HG03060 (cell line): ENCODE results near the gene CYP26A1.

ENCODE experiments used
- ATAC-seq: cut with Tn5 transposase; IDR thresholded peaks from one replicate; pipeline ENCODE4 v1.9.1; 2021; ENCODE audit warnings: low read depth, moderate number of reproducible peaks; ENCODE audit not compliant: unreplicated experiment

CYP26A1 gene

DNA sequence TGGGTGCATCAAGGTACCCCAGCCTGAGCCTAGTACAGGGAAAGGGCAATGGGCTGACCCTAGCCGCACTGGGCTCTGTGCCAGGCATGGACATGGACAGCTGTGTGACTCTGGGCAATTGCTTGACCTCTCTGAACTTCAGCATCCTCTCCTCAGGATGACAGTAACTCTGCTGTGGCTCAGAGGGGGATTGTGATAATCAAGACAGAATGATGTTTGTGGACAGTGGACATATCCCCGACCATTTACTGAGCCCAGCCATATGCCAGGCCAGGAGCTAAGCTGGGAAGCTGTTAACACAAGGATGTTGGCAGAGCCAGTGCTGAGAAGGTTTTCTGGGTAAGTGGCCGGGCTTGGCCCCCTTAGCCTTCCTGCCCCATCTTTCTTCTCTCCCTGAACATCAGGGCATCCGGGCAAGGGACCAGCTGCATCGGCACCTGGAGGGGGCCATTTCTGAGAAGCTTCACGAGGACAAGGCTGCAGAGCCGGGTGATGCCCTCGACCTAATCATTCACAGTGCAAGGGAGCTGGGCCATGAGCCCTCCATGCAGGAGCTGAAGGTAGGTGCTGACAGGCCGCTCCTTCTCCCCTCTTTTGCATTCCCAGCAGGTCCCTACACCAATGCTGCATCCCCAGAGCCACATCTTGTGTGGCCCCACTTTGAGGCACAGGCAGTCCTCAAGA, 9.6 kb upstream of the CYP26A1 start:
- no peak for ATAC-seq

DNA sequence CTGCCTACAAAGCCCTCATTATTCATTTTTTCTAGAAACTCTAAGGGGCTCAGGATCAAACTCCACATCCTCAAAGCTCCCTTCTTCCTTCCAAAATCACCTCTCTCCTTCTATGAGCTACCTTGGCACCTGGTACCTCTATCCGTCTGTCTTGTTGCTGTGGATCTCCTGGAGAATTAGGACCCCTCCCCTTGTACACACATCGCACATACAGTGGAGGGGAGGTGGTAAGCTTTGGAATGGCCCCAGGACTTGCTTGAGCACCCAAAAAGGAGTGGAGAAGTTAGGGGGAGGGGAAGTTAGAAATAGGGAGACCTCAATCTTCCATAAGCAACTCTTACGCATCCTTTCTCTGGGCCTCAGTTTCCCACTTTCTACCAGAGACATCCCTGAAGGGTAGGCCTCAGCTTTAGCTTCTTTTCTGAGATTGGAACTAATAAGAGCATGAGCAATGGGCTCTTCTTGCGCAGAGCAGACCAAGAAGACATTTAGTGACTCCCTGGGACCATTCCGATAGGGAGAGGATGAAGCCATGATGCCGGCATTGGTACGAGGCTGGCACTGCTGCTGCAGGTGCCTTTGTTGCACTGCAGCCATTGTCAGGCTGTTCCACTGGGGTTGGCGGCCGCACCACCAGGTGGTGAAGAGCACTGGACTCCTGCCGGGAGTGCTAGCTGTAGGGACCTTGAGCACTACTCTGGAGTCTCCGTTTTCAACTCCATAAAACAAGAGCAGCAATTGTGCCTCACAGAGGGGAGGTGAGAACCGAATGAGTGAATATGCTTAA, 8.6 kb upstream of the CYP26A1 start:
- ATAC-seq, result no peak

DNA sequence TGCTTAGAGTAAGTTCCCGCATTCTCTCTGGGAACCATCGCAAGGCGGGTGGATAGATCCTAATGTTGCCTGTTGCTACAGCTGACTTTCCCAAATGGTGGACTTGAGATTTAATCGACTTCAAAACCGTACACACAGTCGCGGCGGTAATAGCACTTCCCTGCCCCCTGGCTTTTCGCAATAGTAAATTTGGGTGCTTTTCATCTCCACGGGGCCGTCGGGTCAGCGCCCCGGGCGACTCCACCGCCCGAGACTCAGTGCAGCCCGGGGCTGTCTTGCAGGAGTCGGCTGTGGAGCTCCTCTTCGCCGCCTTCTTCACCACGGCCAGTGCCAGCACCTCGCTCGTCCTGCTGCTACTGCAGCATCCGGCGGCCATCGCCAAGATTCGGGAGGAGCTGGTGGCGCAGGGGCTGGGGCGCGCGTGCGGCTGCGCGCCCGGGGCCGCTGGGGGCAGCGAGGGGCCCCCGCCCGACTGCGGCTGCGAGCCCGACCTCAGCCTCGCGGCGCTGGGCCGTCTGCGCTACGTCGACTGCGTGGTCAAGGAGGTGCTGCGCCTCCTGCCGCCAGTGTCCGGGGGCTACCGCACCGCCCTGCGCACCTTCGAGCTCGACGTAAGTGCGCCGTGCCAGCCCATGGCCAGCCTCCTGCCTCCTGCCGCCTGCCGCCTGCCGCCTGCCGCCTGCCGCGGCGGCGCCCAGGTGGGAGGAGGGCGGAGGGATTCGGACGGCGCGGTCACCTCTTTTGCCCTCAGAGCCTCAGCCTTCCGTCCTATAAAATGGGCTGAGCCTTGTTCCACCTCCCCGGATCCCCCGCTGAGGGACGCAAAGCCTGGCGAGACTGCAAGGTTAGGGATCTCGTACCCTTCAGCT, 7.8 kb upstream of the CYP26A1 start:
- no peak for ATAC-seq

- no peak for ATAC-seq
Observed at GRCh38 chr10:93066544-93066913, 7.2 kb upstream of the CYP26A1 start.

DNA sequence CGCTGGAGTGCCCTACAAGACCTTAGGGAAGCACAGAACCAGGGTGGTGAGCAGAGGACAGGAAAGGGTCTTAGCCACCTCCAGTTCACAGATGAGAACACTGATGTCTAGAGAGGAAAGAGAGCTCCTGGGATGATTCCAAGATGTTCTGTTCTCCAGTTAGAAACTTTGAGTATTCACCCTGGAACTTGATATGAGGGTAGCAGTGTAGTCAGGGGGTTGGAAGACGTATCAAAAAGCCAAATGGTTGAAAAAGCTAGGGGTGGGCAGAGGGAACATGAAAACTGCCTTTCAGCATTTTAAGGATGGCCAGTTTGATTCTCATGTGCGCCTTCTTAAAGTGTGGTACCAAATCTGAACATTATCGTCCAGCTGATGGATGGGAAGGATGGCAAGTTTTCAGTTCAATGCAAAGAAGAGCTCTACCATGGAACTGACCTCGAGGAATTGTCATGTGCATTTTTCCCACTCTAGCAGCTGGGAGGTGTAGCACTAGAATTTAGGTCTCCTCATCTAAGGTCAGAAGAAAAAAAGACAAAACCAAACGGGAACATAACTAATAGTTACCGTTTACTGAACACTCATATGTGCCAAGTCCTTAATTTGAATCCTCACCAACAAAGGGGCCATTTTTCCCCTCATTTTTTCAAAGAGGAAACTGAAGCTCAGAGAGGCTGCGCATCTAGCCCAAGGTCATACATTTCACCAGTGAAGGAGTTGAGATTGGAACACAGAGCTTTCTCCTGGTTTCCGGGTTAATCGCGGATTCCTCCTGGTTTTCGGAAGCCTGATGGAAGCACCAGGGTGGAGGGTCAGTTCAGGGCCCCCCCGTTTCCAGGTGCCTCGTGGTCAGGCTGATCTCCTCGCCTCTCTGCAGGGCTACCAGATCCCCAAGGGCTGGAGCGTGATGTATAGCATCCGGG, 6.0 kb upstream of the CYP26A1 start:
- no peak for ATAC-seq

DNA sequence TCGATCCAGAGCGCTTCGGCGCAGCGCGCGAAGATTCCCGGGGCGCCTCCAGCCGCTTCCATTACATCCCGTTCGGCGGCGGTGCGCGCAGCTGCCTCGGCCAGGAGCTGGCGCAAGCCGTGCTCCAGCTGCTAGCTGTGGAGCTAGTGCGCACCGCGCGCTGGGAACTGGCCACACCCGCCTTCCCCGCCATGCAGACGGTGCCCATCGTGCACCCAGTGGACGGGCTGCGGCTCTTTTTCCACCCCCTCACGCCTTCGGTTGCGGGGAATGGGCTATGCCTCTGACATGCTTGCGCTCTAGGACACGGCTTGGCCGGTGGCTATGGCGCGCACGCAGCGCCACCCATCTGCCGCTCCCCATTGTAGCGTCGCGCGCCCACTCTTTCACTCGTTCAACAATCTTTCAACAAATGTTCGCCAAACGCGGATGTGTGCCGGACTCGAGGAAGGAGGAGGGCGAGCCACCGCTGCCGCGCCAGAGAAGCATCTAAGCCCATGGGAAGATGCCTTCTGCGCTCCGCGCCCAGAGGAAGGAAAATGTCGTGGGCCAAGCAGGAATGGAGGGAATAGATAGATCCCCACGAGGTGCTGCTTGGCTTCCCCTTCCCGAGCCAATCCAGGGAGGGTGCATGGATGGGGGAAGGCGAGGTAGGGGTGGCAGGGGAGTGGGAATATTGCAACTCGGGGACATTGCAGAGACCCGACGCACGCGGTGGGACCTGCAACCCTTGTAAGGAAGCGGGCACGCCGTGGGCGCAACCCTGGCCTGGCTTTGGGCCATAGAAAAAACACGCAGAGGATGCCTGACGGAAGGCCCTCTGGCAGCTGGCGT, 5.1 kb upstream of the CYP26A1 start:
- no peak for ATAC-seq

GRCh38 chr10:93069245-93069561, 4.5 kb upstream of the CYP26A1 start:
- ATAC-seq, result no peak

DNA sequence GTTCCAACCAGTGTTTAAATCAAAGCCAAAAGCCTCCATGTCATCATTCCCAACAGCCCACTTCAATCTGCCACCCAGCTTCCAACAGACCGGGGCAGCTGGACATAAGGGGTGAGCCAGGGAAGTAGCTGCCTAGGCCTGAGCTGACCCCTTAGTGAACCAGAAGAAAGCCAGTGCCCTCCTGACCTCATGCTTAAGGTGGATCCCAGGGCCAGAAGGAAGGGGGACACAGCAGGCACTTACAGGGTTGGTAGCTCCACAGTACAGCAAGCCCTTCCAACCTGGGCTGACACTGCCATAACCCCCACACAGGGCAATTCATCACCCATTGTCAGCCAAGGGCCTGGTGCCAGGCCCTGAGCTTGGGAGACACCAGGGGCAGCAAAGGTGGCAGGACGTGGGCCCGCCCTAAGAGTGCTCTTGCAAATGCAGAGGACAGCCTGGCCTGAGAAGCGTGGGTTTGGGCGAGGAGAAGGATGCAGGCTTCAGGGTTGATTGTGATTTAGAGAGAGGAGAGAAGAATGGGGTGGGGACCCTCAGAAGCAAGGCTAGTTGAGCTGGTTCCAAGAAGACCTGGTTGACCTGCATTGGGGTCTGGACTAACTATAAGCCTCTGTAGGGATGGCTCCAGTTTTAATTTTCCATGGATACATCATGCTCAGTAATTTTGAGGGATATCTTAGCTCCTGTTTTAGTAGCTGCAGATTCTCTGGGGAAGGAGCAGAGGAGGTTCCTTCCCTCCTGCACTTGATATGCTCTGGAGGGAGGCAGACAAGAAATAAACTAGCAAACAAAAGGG, 3.1 kb upstream of the CYP26A1 start:
- no peak for ATAC-seq

GRCh38 chr10:93071177-93071472, 2.6 kb upstream of the CYP26A1 start:
- no peak for ATAC-seq

DNA sequence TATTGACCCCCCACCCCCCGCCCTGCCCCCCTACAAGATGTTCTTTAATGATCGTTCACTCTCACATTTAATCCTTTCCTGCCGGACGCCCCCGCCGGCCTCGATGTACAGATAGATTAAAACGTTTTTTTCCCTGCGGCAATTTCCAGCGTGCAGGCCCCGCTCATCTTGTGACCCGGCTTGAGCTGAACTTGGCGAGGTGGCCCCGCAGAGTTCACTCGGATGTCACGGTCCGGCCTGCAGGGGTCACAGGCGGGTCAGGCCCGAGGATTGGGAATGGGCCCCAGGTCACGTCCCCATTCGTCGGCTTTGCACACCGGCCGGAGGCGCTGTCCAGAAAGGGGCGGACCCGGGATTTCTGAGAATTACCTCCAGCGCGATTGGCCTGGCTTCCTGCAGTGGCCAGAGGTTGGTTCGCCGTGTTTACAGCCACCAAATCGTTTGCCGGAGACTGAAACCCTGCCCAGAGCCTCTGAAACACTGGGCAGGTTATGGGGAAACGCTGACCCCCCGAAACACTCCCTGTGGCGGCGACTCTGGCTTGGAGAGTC, 1.9 kb upstream of the CYP26A1 start:
- ATAC-seq, result no peak

GRCh38 chr10:93072225-93072712, 1.4 kb upstream of the CYP26A1 start:
- ATAC-seq, result no peak

DNA sequence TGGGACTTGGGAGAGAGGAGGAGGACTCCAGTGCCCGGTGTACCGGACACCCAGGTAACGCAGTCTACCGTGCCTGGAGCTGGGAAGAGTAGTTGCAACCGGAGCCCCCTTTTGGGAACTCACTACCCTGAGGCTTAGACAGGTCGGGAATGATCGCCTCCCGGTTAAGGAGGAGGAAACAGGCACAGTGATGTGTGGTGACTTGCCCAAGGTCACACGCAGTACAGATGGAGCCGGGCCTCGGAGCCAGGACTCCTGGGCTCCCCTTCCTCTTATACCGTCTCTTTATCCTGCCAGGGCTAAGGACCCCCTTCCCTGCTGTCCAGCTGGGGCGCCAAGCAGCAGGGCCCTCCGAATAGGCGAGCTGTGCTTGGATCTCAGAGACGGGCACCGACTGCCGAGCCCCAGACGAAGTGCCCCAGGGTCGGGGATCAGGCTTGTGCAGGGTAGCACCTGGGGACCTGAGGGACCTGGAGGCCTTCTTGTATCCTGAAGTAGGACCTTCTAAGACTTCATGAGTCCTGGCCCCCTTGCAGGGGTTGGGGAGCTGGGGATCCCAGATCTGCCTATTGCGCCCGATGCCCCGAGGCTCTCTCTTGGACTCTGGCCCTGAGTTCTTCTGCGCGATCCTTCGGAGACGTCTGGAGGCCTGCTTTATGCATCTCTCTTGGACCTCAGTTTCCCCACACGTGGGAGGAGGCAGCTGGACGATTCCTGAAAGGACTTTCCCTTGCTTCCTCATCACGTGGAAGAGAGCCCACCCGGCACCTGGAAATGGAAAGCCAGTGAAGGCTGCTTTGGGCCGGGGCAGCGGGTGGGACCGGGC, 767 bp upstream of the CYP26A1 start:
- ATAC-seq, result no peak

DNA sequence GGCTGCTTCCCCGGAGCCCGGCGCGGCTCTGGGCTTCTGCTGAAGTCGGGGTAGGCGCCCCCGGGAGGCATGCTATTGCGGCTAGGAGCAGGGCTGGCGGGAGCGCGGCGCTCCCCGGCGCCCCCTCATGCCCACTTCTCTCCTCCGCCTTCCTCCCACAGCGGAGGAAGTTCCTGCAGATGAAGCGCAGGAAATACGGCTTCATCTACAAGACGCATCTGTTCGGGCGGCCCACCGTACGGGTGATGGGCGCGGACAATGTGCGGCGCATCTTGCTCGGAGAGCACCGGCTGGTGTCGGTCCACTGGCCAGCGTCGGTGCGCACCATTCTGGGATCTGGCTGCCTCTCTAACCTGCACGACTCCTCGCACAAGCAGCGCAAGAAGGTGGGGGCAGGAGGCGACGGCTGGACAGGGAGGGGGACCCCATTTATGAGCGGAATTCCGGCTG, 479 bp downstream of the CYP26A1 start:
- no peak for ATAC-seq

- ATAC-seq, result no peak
Observed at GRCh38 chr10:93074597-93075368, 1.1 kb downstream of the CYP26A1 start.

DNA sequence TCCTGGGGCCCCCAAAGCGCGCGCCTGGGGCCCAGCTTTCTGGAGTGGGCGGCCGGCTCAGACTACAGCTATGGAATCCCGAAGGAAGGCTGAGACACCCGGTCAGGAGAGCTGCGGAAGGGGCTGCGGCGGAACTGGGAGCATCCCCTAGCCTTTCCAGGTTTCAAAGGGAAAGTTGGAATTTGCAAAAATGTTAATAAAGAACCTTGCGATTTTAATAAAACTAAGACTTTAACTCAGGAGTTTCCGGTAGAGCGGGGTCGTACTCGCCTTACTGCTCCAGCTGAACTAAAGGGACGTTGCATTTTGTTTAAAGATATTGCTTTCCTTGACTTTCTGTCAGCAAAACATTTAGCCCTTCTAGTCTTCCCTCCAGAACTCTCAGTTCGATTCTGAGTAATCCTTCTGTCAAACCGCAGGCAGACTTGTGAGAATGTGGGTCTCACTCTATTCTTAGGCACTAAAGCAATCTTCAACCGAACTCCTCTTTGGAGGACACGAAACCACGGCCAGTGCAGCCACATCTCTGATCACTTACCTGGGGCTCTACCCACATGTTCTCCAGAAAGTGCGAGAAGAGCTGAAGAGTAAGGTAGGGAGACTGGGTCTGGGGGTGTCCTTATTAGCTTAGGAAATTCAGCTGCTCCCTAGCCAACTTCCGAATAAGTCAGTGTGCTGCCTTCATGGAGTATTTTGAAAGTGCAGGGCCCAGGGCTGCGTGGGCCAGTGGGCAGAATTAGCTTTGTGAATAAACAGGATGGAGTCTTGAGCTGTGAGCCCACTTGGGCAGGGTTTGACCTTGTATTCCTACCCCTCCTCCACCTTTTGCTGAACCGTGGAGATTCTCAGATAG, 1.9 kb downstream of the CYP26A1 start:
- ATAC-seq, result no peak

DNA sequence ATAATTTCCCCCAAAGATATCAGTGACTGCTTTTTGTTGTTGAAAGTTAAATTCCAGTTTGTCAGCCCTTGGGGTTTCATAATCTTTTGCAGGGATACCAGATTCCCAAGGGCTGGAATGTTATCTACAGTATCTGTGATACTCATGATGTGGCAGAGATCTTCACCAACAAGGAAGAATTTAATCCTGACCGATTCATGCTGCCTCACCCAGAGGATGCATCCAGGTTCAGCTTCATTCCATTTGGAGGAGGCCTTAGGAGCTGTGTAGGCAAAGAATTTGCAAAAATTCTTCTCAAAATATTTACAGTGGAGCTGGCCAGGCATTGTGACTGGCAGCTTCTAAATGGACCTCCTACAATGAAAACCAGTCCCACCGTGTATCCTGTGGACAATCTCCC, 3.2 kb downstream of the CYP26A1 start:
- no peak for ATAC-seq
